ENCODE results near the gene CACNA1G.

The CACNA1G gene

DNA sequence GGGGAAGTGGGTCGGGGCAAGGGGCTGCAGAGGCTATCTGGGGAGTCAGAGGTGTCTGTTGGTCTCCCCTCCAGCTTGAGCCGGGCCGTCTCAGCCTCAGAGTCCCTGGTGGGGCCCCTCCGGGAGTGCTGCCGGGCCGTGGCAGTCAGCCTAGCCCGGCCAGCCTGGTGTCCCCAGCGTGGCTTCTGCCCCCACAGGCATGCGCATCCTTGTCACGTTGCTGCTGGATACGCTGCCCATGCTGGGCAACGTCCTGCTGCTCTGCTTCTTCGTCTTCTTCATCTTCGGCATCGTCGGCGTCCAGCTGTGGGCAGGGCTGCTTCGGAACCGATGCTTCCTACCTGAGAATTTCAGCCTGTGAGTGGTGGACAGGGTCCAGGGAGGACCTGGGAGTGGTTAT is 11.2 kb downstream of the CACNA1G start:
- in situ Hi-C loops (cut with MboI; ENCODE audit: low sequenced_read_pairs), result no loop called here
- no peak for DNase-seq (ENCODE audit: low spot score in 2 of 2)
- Histone ChIP-seq H3K27me3 (ENCODE audit: low read depth) (peaks cover 2% of the 10 kb centered on the region; the same call in 1 of the 2 replicates), H3K4me1 (no peaks in the 10 kb centered on the region), H3K36me3 (replicated peaks) (no peaks in the 10 kb centered on the region), H3K9me3 (no peaks in the 10 kb centered on the region), H3K4me3 (no peak overlapping the region)

GRCh38 chr17:50572541-50572940 is 12.0 kb downstream of the CACNA1G start:
- in situ Hi-C loops (cut with MboI; ENCODE audit: low sequenced_read_pairs), result no loop called here
- no peaks in the 10 kb centered on the region for H3K4me1 ChIP-seq
- H3K9me3 ChIP-seq, result no peaks in the 10 kb centered on the region
- no peaks in the 10 kb centered on the region for H3K27me3 ChIP-seq (ENCODE audit: low read depth)
- DNase-seq (ENCODE audit: low spot score in 2 of 2), result no peak
- H3K36me3 ChIP-seq (replicated peaks), result no peaks in the 10 kb centered on the region
- no peak overlapping the region for H3K4me3 ChIP-seq

DNA sequence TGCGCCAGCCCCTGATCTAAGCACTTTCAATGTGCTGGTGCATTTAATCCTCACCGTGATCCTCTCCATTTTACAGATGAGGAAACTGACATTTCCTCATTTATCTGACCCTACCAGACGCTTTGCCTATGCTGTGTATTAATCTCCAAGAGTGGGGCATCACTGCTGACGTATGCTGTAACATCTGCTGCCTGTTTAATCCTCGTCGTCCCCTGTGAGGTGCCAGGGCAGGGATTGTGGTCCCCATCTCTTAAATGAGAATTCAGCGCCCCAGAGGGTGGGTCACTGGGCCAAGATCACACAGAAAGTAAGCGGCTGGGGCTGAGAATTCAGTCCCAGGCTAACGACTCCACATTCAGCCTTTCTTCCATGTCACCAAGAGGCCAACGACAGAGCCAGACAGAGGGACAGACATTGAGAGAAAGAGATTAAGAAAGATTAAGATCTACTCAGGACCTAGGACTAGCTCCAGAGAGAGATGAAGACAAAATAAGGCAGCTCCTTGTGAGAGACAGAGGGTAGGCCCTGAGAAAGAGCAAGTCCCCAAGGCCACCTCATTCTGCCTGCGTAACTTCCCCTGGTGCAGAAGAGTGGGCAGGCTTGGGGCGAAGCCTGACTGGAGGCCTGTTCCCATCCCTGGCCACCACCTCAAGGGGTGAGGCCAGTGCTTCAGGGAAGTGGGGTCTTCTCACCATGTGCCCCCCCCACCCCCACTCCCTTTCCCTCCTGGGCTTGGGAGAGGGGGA is 13.5 kb downstream of the CACNA1G start:
- no peaks in the 10 kb centered on the region for H3K27me3 ChIP-seq (ENCODE audit: low read depth)
- H3K36me3 ChIP-seq (replicated peaks), result no peaks in the 10 kb centered on the region
- H3K4me3 ChIP-seq, result no peak overlapping the region
- H3K4me1 ChIP-seq, result no peaks in the 10 kb centered on the region
- H3K9me3 ChIP-seq, result no peaks in the 10 kb centered on the region
- no peak for DNase-seq (ENCODE audit: low spot score in 2 of 2)
- in situ Hi-C loops (cut with MboI; ENCODE audit: low sequenced_read_pairs), result no loop called here

GRCh38 chr17:50575581-50576210 is 15.2 kb downstream of the CACNA1G start:
- DNase-seq (ENCODE audit: low spot score in 2 of 2), result peak in 1 of 2 experiments; percentile 26
- Histone ChIP-seq H3K27me3 (ENCODE audit: low read depth) (no peaks in the 10 kb centered on the region), H3K4me3 (no peak overlapping the region), H3K4me1 (no peaks in the 10 kb centered on the region), H3K9me3 (no peaks in the 10 kb centered on the region), H3K36me3 (replicated peaks) (no peaks in the 10 kb centered on the region)
- in situ Hi-C loops (cut with MboI; ENCODE audit: low sequenced_read_pairs), result no loop called here

DNA sequence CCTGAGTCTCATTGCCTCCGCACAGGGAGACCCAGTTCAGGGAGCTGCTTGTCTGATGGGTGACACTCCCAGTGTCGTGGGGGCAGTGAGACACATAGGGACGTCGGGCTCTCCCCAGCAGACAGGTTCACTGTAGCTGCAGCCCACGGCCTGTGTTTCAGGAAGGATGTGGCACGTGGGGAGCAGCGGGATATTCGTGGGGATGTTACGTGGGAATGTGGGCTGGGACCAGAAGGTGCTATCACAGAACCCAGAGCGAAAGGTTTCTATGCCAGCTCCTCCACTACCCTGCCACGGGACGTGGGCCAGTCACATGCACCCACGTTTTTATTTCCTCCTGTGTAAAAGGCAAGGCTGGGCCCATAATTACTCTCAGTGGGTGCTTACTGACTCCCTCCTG is 16.3 kb downstream of the CACNA1G start:
- Histone ChIP-seq H3K27me3 (ENCODE audit: low read depth) (no peaks in the 10 kb centered on the region; the same call in 1 of the 2 replicates), H3K4me3 (no peak overlapping the region), H3K36me3 (replicated peaks) (no peaks in the 10 kb centered on the region), H3K4me1 (no peaks in the 10 kb centered on the region), H3K9me3 (no peaks in the 10 kb centered on the region)
- in situ Hi-C loops (cut with MboI; ENCODE audit: low sequenced_read_pairs), result no loop called here
- no peak for DNase-seq (ENCODE audit: low spot score in 2 of 2)

GRCh38 chr17:50577451-50577954 is 17.0 kb downstream of the CACNA1G start:
- Histone ChIP-seq H3K9me3 (no peaks in the 10 kb centered on the region), H3K4me1 (no peaks in the 10 kb centered on the region), H3K4me3 (no peak overlapping the region), H3K36me3 (replicated peaks) (no peaks in the 10 kb centered on the region), H3K27me3 (ENCODE audit: low read depth) (no peaks in the 10 kb centered on the region; the same call in 1 of the 2 replicates)
- in situ Hi-C loops (cut with MboI; ENCODE audit: low sequenced_read_pairs), result no loop called here
- DNase-seq (ENCODE audit: low spot score in 2 of 2), result no peak

GRCh38 chr17:50578173-50578572 is 17.7 kb downstream of the CACNA1G start:
- H3K27me3 ChIP-seq (ENCODE audit: low read depth), result no peaks in the 10 kb centered on the region; the same call in 1 of the 2 replicates
- no peaks in the 10 kb centered on the region for H3K9me3 ChIP-seq
- DNase-seq (ENCODE audit: low spot score in 2 of 2), result no peak
- H3K36me3 ChIP-seq (replicated peaks), result no peaks in the 10 kb centered on the region
- in situ Hi-C loops (cut with MboI; ENCODE audit: low sequenced_read_pairs), result no loop called here
- H3K4me1 ChIP-seq, result no peaks in the 10 kb centered on the region
- no peak overlapping the region for H3K4me3 ChIP-seq

GRCh38 chr17:50579399-50579798 is 18.9 kb downstream of the CACNA1G start:
- Histone ChIP-seq H3K4me3 (no peak overlapping the region), H3K4me1 (no peaks in the 10 kb centered on the region), H3K27me3 (ENCODE audit: low read depth) (no peaks in the 10 kb centered on the region; the same call in 1 of the 2 replicates), H3K9me3 (no peaks in the 10 kb centered on the region), H3K36me3 (replicated peaks) (no peaks in the 10 kb centered on the region)
- no peak for DNase-seq (ENCODE audit: low spot score in 2 of 2)
- in situ Hi-C loops (cut with MboI; ENCODE audit: low sequenced_read_pairs), result no loop called here

DNA sequence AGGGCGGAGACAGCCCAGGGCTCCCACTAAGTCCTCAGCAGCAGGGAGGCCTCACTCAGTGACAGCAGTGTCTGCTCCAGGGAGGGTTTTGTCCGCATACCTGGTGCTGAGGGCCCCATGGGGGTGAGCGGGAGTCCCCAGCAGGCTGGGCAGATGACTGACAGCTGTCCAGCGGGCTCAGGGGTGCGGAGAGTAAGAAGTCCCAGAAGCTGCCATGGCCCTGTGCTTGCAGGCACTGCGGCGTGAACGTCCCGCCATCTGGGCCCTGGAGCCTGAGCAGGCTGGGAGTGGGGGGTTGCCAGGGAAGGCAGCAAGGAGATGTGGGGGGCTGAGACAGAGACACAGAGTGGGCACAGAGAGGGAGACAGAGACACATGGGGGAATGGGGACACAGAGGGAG is 20.1 kb downstream of the CACNA1G start:
- no peak for DNase-seq (ENCODE audit: low spot score in 2 of 2)
- in situ Hi-C loops (cut with MboI; ENCODE audit: low sequenced_read_pairs), result no loop called here
- Histone ChIP-seq H3K4me3 (no peak overlapping the region), H3K4me1 (no peaks in the 10 kb centered on the region), H3K36me3 (replicated peaks) (no peaks in the 10 kb centered on the region), H3K9me3 (no peaks in the 10 kb centered on the region), H3K27me3 (ENCODE audit: low read depth) (no peaks in the 10 kb centered on the region; the same call in 1 of the 2 replicates)

DNA sequence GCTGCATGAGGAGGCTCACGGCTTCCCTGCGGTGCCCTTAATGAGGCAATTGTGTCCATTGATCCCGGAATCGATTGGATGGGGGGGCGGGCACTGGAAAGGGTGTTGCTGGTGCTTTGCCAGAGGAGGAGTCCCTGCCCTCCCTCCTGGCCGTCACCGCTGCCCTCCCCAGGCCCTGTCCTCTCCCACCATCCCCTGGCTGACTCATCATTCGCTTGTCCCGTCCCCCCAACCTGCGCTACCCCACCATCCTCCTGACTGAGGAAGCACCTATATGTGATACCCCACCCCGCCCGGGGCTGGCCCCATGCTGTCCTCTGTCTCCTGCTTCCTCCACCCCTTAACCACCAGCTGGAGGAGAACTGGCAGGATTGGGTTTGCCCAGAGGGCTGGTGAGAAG is 20.8 kb downstream of the CACNA1G start:
- no peak overlapping the region for H3K4me3 ChIP-seq
- no peaks in the 10 kb centered on the region for H3K4me1 ChIP-seq
- DNase-seq (ENCODE audit: low spot score in 2 of 2), result no peak
- no peaks in the 10 kb centered on the region for H3K36me3 ChIP-seq (replicated peaks)
- no peaks in the 10 kb centered on the region; the same call in 1 of the 2 replicates for H3K27me3 ChIP-seq (ENCODE audit: low read depth)
- H3K9me3 ChIP-seq, result no peaks in the 10 kb centered on the region
- in situ Hi-C loops (cut with MboI; ENCODE audit: low sequenced_read_pairs), result no loop called here

DNA sequence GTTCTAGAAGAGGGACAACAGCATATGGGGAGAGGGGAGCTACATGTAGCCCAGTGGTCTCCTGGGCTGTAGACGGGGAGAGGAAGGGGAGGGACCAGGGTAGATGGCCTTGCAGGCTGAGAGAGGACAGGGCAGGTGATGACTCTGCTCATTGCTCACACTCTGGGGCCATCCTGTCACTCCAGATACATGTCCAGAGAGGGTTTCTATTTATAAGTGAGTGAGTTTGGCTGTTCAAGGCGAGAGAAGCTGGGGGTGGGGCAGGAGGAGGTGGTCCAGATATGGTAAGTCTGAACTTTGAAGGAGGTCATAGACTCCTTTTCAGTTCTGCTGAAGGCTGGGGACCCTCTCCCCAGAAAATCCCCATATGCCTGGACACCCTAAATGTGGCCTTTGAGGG is 22.2 kb downstream of the CACNA1G start:
- H3K36me3 ChIP-seq (replicated peaks), result no peaks in the 10 kb centered on the region
- H3K4me1 ChIP-seq, result no peaks in the 10 kb centered on the region
- DNase-seq (ENCODE audit: low spot score in 2 of 2), result no peak
- no peaks in the 10 kb centered on the region; the same call in 1 of the 2 replicates for H3K27me3 ChIP-seq (ENCODE audit: low read depth)
- H3K9me3 ChIP-seq, result no peaks in the 10 kb centered on the region
- in situ Hi-C loops (cut with MboI; ENCODE audit: low sequenced_read_pairs), result no loop called here
- H3K4me3 ChIP-seq, result no peak overlapping the region

GRCh38 chr17:50583641-50584040 is 23.1 kb downstream of the CACNA1G start:
- H3K27me3 ChIP-seq (ENCODE audit: low read depth), result no peaks in the 10 kb centered on the region; the same call in 1 of the 2 replicates
- no peaks in the 10 kb centered on the region for H3K36me3 ChIP-seq (replicated peaks)
- no peak for DNase-seq (ENCODE audit: low spot score in 2 of 2)
- no peak overlapping the region for H3K4me3 ChIP-seq
- H3K4me1 ChIP-seq, result no peaks in the 10 kb centered on the region
- in situ Hi-C loops (cut with MboI; ENCODE audit: low sequenced_read_pairs), result no loop called here
- H3K9me3 ChIP-seq, result no peaks in the 10 kb centered on the region

GRCh38 chr17:50584116-50584515 is 23.6 kb downstream of the CACNA1G start:
- in situ Hi-C loops (cut with MboI; ENCODE audit: low sequenced_read_pairs), result no loop called here
- H3K36me3 ChIP-seq (replicated peaks), result no peaks in the 10 kb centered on the region
- H3K27me3 ChIP-seq (ENCODE audit: low read depth), result no peaks in the 10 kb centered on the region; the same call in 1 of the 2 replicates

GRCh38 chr17:50584749-50585148 is 24.2 kb downstream of the CACNA1G start:
- in situ Hi-C loops (cut with MboI; ENCODE audit: low sequenced_read_pairs), result no loop called here
- Histone ChIP-seq H3K27me3 (ENCODE audit: low read depth) (no peaks in the 10 kb centered on the region; the same call in 1 of the 2 replicates), H3K4me3 (no peak overlapping the region), H3K36me3 (replicated peaks) (no peaks in the 10 kb centered on the region), H3K4me1 (no peaks in the 10 kb centered on the region), H3K9me3 (no peaks in the 10 kb centered on the region)
- no peak for DNase-seq (ENCODE audit: low spot score in 2 of 2)

More at GRCh38 chr17:50584116-50584515, 23.6 kb downstream of the CACNA1G start:
- no peaks in the 10 kb centered on the region for H3K9me3 ChIP-seq
- H3K4me1 ChIP-seq, result no peaks in the 10 kb centered on the region
- no peak overlapping the region for H3K4me3 ChIP-seq
- DNase-seq (ENCODE audit: low spot score in 2 of 2), result no peak

Data from HAP-1 (cell line).